ENCODE measurements around the gene PPIL4. TPM values are rescaled to one million over a fixed set of nuclear protein-coding genes. Genes with fewer than 3 reads are reported as not detected.
A peak's percentile ranks its signal among the peaks of the same experiment; 100 is the strongest.

Gene PPIL4
- total and polyA plus RNA-seq, 2 of the 13 experiments (the other 11 are each of a cell fraction or from before 2014, with no cell fraction given), result 5.5 to 46.0 TPM

DNA sequence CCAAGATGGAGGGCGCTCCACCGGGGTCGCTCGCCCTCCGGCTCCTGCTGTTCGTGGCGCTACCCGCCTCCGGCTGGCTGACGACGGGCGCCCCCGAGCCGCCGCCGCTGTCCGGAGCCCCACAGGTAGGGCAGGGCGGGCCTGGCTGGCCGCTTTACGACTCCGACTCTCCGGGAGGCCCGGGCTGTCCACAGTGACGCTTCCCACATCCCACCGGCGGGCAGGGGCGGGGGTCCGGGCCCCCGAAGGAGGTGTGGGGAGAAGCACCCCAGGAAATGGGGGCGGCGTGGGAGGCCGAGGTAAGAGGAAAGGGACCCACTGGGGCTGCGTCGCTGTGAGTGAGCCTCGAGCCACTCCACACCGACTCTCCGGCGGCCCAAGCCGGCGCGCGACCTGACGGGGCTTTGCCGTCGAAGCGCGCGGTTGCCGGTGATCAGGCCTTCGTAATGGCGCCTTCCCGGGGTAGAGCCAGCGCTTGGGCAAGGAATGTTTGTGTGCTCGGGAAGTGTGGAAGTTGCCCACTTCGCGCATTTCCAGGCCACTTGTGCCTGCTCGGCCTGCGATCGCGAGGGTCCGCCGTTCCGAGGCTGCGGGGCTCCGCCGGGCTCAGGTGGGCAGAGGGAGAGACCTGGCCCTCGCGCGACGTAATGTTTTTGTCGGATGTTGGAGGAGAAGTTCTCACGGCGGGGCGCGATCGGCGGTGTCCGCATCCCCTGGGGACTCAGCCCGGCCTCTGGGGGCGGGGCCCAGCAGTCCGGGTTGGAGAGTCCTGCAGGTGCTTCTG lies 20.8 kb upstream of the PPIL4 start (continued):
- TF ChIP-seq, protein P1, sequence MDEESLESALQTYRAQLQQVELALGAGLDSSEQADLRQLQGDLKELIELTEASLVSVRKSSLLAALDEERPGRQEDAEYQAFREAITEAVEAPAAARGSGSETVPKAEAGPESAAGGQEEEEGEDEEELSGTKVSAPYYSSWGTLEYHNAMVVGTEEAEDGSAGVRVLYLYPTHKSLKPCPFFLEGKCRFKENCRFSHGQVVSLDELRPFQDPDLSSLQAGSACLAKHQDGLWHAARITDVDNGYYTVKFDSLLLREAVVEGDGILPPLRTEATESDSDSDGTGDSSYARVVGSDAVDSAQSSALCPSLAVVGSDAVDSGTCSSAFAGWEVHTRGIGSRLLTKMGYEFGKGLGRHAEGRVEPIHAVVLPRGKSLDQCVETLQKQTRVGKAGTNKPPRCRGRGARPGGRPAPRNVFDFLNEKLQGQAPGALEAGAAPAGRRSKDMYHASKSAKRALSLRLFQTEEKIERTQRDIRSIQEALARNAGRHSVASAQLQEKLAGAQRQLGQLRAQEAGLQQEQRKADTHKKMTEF (CRISPR knock-in tag; IDR thresholded peaks at IDR 0.05), result peak; percentile 84
- TF ChIP-seq, protein P2, sequence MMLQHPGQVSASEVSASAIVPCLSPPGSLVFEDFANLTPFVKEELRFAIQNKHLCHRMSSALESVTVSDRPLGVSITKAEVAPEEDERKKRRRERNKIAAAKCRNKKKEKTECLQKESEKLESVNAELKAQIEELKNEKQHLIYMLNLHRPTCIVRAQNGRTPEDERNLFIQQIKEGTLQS (CRISPR knock-in tag; IDR thresholded peaks at IDR 0.05), result peak; percentile 26; the same call in 1 of the 2 replicates
- TF ChIP-seq, protein P3, sequence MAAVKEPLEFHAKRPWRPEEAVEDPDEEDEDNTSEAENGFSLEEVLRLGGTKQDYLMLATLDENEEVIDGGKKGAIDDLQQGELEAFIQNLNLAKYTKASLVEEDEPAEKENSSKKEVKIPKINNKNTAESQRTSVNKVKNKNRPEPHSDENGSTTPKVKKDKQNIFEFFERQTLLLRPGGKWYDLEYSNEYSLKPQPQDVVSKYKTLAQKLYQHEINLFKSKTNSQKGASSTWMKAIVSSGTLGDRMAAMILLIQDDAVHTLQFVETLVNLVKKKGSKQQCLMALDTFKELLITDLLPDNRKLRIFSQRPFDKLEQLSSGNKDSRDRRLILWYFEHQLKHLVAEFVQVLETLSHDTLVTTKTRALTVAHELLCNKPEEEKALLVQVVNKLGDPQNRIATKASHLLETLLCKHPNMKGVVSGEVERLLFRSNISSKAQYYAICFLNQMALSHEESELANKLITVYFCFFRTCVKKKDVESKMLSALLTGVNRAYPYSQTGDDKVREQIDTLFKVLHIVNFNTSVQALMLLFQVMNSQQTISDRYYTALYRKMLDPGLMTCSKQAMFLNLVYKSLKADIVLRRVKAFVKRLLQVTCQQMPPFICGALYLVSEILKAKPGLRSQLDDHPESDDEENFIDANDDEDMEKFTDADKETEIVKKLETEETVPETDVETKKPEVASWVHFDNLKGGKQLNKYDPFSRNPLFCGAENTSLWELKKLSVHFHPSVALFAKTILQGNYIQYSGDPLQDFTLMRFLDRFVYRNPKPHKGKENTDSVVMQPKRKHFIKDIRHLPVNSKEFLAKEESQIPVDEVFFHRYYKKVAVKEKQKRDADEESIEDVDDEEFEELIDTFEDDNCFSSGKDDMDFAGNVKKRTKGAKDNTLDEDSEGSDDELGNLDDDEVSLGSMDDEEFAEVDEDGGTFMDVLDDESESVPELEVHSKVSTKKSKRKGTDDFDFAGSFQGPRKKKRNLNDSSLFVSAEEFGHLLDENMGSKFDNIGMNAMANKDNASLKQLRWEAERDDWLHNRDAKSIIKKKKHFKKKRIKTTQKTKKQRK (IDR thresholded peaks at IDR 0.05; ENCODE audit: low read length), result no peak
- TF ChIP-seq ZBTB3 (CRISPR knock-in tag; IDR thresholded peaks at IDR 0.05; ENCODE audit: borderline replicate concordance, low read depth) (peak; percentile 72; the same call in 1 of the 2 replicates), NR2F1 (CRISPR knock-in tag; IDR thresholded peaks at IDR 0.05) (no peak), MXI1 (IDR thresholded peaks at IDR 0.05; ENCODE audit: borderline replicate concordance, low read depth, low read length) (no peak), ZNF256 (CRISPR knock-in tag; conservative IDR thresholded peaks at IDR 0.05) (no peak), TGIF2 (CRISPR knock-in tag; IDR thresholded peaks at IDR 0.05) (0 out of 2 replicates have a peak, but pooled peaks have one; percentile 59), KDM5B (CRISPR knock-in tag; IDR thresholded peaks at IDR 0.05; ENCODE audit: borderline replicate concordance) (peak; percentile 91), YEATS2 (CRISPR knock-in tag; IDR thresholded peaks at IDR 0.05; ENCODE audit: borderline replicate concordance) (peak; percentile 38; the same call in 1 of the 2 replicates), MEIS1 (CRISPR knock-in tag; IDR thresholded peaks at IDR 0.05; ENCODE audit: borderline replicate concordance) (peak; percentile 21; the same call in 1 of the 2 replicates), ZNF367 (CRISPR knock-in tag; IDR thresholded peaks at IDR 0.05; ENCODE audit: borderline replicate concordance) (no peak), ZNF607 (CRISPR knock-in tag; IDR thresholded peaks at IDR 0.05; ENCODE audit: borderline replicate concordance) (peak; percentile 84; the same call in 1 of the 2 replicates), ZNF589 (CRISPR knock-in tag; conservative IDR thresholded peaks at IDR 0.05) (0 out of 2 replicates have a peak, but pooled peaks have one; percentile 33), ZNF17 (CRISPR knock-in tag; IDR thresholded peaks at IDR 0.05) (no peak), HOXA3 (CRISPR knock-in tag; IDR thresholded peaks at IDR 0.05) (peak; percentile 54; the same call in 1 of the 2 replicates), STAT6 (CRISPR knock-in tag; IDR thresholded peaks at IDR 0.05; ENCODE audit: borderline replicate concordance) (no peak), PAX8 (CRISPR knock-in tag; IDR thresholded peaks at IDR 0.05; ENCODE audit: borderline replicate concordance) (peak; percentile 94)
- TF ChIP-seq, protein P4, sequence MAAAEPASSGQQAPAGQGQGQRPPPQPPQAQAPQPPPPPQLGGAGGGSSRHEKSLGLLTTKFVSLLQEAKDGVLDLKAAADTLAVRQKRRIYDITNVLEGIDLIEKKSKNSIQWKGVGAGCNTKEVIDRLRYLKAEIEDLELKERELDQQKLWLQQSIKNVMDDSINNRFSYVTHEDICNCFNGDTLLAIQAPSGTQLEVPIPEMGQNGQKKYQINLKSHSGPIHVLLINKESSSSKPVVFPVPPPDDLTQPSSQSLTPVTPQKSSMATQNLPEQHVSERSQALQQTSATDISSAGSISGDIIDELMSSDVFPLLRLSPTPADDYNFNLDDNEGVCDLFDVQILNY (CRISPR knock-in tag; conservative IDR thresholded peaks at IDR 0.05), result no peak; the same call in 1 of the 2 replicates
